Heart left ventricle (tissue), 13 donors: ENCODE measurements around the gene ABCA1.

Source experiments
- POLR2A ChIP-seq, 2 donors: fragments of 450-650 bp; IDR thresholded peaks; one replicate each; pipeline ENCODE4 v1.6.1; 2017; ENCODE audit warnings: antibody characterized with exemption in 2 of 2, mild to moderate bottlenecking in 2 of 2, moderate library complexity in 2 of 2
- TF ChIP-seq, protein P1 (sequence below), 12 donors: fragments of 200-600 bp; sonication (generic) in 4 of 12; IDR thresholded peaks; one replicate each; pipeline versions ENCODE4 v1.5.0 to v1.8.0; 2018 to 2022; ENCODE audit warnings: antibody characterized with exemption in 12 of 12, mild to moderate bottlenecking in 5 of 12
- donor health status: ischemic (EF 13 %, LVEDD 7.1; RV severe dilation, severe dysfunction).
- donor health status: DM: no; HTN: yes; CAD: no.
- donor health status: DM: no; HTN: no; CAD: no.
- donor health status: ischemic (EF 25% LVEDD 6.9; RV normal size, moderate dysfunction).
- donor health status: ischemic (EF 25% LVEDD 5.7; RV mildly dilated, moderate dysfunction).
- donor health status: ischemic (EF 35%, LVEDD 5.7; RV mildly dilated, moderate dysfunction).
- donor health status: nonischemic (EF 11% LVEDD 7.7; RV severe dilation, severe dysfunction).
- donor health status: DM: yes; HTN: yes; CAD: no.
- donor health status: PGD.
- donor health status: ischemic (EF 29% LVEDD 5.4; RV normal size, mild dysfunction).
- donor health status: nonischemic (EF 23%, LVEDD 6.1; RV moderate dilation, normal function).

DNA sequence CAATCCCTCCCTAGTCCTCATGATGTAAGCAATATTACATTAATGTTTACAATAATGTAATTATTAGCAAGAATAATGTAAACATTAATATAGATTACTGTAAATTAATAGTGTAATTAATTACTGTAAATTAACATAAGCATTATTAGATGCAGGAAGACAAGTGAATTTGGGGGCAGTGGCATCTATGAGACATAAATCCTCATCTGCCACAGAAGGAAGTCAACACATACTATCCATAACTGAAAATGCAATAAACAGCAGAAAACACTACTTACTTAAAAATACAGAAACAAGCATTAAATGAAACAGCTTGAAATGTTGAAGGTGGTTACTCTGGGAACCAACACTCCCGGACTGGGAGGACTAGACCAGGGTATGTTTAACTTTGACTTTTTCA is 181.2 kb downstream of the ABCA1 start:
- TF ChIP-seq, protein P1, sequence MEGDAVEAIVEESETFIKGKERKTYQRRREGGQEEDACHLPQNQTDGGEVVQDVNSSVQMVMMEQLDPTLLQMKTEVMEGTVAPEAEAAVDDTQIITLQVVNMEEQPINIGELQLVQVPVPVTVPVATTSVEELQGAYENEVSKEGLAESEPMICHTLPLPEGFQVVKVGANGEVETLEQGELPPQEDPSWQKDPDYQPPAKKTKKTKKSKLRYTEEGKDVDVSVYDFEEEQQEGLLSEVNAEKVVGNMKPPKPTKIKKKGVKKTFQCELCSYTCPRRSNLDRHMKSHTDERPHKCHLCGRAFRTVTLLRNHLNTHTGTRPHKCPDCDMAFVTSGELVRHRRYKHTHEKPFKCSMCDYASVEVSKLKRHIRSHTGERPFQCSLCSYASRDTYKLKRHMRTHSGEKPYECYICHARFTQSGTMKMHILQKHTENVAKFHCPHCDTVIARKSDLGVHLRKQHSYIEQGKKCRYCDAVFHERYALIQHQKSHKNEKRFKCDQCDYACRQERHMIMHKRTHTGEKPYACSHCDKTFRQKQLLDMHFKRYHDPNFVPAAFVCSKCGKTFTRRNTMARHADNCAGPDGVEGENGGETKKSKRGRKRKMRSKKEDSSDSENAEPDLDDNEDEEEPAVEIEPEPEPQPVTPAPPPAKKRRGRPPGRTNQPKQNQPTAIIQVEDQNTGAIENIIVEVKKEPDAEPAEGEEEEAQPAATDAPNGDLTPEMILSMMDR (IDR thresholded peaks at IDR 0.05): no peak
- TF ChIP-seq POLR2A (IDR thresholded peaks at IDR 0.05): no peak
